DMS114 treated with DMSO at 0.1 percent for 48 hours (cell line): ENCODE data around the gene KAZN.

Experiments used
- DNase-seq: peaks from one replicate; lab custom pipeline; 2025; ENCODE audit not compliant: unreplicated experiment; lab: John Stamatoyannopoulos, UW

KAZN gene

DNA sequence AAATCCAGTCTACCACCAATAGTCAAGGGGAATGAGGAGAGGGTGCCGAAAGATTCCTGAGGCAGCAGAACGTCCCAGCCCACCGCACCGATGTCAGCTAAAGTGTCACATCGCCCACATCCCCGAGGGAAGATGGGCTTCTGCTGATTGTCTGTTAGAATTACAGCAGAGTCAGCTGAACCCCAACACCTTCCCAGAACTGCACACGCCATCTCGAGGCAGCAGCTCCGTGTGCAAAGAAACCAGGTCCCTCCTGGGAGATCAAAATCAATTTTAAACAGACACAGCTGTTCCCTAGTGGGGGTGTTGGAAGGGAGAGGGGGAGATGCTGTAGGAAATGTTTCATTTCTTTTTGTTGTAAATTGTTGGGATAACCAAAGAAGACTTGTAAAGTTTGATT, 12.8 kb upstream of the KAZN start:
- DNase-seq: no peak

DNA sequence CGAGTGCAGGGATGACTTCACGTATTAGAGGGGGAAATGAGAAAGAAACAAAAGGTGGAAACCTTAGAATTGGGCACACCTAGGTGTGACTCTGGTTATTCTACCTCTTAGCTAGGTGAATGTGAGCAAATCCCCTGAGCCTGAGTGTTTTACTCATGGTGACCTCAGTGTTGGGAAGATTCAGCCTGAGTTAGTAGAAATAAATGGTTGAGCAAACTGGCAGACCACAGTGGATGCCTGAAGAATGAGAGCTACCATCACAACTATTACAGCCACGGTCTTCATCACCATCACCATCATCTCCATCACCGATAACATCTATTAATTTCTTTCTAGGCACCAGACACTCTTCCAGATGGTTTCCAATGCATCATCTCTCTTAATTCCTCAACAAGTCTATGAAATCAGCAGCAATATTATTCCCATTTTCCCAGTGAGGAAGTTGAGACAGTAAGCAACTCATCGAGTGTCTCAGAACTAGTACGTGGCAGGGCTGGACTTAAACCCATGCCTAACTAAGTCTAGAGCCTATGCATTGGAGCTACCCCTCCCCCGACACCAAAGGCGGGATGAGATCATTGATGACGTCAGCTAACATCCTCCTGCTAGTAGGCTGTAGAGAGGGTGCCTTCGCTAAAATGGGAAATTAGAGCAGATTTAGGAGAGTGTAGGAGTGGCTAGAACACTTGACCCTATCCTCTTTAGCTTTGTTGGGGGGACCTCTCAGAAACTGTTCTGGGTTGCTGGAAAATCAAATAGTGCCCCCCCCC, 7.9 kb upstream of the KAZN start:
- DNase-seq: no peak

DNA sequence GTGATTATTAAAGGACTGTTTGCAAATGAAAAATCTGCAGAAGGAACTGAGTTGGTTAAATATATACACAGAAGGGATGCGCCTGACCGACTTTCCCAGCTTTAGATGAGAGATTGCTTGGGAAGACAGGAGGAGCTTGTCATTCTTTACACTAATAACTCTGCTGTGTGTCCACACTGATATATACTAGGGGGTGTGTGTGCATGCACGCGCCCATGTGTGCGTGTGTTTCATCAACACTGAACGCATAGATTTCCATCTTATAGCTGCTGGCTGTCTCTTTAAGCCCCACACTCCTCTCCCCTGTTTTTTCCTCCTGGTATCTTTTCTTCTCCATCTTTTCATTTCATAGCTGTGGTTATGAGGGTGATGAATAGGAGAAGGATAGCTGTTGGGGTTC, 6.9 kb upstream of the KAZN start:
- no peak for DNase-seq

DNA sequence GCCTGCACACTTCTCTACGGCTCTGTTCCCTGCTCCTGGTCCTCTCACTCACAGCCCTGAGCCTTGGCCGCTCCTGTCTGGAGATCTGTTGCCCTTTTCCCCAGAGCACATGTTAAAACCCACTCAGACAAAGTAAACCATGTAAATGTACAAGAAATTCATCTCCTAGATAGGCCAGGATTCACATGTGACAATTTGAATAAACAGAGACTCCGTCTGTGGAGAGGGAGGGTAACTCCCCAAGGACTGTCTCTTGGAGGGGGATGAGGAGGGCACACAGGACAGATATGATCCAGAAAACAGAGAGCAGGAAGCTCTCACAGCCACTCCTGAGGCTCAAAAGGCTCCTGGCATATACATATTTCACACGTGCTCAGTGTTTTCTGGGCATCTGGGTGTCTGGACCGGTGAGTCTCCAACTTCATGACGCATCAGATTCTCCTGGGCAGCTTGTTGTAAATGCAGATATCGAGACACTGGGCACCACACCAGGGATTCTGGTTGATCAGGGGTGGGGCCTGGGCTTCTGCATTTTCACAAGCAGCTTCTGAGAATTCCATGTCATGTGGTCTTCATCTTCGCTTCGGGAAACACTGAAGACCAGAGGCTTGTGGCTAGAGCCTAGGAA, 6.4 kb upstream of the KAZN start:
- DNase-seq: no peak

DNA sequence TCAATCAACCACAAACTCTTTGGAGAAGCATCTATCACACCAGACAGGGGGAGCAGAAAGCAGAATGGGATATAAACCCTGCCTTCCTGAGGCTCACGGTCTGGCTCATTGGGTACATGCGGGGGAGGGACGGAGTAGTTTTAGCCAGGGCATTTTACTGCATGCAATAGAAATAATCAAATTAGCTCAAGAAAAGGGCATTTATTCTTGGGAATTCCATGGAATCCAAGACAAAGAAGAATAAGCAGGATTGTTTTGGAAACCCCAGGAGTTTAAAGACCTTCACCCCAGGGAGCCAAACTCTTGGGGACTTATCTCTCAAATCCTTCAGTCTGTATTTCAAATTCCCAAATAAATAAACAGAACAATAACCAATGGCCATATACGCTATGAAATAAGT, 5.2 kb upstream of the KAZN start:
- no peak for DNase-seq

DNA sequence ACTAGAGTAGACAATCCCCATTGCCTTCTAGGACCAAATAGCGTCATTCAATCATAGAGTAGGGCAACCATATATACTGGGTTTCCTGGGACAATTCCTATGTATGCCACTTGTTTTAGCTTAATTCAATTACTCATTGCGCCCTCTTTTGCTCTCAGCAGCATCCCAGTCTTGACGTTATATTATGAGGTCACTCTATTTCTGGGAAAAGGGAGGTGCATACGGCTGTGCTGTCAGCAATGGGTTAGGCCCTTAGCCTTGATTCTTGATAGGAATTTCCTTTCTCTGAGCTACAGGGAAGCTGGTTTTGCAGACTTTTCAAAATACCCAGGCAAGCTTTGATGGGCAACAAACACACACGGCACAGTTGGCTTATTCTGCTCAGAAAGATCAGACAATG, 4.4 kb upstream of the KAZN start:
- no peak for DNase-seq

DNA sequence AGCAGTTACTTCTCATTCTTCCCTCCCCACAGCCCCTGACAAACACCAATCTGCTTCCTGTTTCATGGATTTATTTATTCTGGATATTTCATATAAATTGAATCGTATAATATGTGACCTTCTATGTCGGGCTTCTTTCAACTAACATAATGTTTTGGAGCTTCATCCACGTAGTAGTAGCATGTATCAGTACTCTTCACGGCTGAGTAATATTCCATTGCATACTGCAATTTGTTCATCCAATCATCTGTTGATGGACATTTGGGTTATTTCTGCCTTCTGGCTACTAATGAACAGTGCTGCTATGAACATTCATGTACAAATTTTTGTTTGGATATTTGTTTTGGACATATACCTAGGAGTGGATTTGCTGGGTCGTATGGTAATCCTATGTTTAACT, 1.9 kb upstream of the KAZN start:
- no peak for DNase-seq

DNA sequence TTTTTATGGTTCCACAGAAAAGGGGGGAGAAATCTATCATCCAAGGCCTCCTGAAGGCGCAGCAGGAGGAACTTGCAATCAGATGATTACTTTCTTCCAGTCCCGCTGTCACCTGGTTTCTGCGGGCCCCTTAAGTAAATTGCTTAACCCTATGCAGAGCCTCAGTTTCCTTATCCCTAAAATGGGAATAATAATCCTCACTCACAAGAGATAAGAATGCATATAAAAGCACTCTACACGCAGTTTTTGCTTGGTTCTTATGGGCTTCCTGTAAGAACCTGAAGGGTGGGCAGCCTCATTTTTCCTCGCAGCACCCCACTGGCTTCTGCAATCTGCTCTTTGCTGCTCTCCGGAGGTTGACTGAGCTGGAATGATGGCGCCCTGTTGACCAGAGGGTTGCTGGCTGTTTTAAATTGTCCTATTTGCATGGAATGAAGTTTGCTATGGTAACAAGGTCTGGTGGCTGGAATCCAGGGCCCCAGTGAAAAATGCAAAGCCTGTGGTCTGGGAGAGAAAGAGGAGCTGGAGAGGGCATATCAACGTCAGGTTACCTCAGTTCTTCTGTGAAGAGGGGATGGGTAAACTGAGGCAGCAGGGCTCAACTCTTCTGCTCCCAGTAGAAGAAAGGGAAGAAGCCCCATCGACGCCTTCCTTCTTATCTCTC, 1.0 kb upstream of the KAZN start:
- DNase-seq: no peak

DNA sequence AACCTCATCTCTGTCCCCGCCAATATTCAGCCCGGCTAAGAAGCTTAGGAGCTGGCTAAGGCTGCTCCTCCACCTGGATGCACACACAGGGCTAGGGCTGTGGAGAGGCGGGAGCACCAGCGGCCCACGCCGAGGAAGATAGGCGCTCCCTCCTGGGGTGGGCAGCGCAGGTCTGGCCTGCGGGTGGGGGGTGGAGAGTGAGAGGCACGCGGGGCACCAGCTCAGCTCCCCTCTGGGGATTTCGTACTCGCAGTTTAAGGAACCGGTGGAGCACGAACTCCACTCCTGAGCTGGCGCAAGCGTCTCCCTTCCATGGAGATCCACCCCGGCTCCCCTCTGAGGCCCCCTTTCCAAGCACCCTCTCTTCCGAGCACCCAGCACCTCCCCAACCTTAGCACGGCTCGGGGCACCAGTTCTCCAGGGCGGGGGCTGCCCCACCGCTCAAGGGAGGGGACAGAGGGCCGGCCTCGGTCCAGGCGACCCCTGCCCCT, 433 bp upstream of the KAZN start:
- DNase-seq: no peak

DNA sequence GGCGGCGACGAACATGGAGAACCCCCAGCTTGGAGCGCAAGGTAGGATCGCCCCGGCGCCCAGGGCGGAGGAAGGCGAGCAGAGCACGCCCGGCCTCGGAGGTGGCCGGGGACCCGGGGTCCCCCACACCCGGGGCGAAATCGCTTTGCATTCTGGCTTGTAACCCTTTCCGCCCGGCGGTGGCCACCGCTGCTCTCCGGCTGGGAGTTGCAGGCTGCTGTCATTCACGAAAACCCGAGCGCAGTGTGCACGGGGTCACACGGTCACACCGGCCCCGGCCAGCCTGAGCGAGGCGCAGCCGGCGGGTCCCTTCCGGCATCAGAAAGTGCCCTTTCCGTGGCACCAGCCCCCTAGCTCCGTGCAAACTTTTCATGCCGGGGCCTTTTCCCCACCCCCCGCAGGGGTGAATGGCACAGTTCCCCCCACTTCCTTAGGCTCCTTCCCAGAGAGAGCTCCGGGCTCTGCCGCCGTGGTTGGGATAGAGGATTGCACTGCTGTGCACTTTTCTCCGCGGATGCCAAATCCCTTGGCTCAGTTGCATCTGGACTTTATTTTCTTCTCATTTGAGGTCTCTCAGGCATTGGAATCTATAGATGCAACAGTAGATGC, 802 bp downstream of the KAZN start:
- DNase-seq: no peak

DNA sequence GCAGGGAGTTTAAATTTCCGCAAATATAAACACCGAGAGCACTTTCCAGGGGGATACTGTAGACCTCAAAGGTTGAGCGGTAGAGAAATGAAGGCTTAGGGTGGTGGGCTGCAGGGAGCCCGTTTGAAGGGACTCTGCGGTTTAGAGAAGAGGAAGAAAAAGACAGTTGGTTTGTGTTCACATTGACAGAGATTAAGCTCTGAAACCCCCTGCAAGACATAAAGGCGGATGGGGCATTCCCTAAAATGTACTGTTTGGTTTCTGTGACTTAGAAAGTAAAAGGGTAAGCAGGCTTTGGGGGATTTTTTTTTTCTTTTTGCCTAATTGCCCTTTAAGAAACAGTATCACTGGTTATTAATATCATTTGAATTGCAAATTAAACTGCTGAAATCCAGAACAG, 1.3 kb downstream of the KAZN start:
- DNase-seq: no peak

DNA sequence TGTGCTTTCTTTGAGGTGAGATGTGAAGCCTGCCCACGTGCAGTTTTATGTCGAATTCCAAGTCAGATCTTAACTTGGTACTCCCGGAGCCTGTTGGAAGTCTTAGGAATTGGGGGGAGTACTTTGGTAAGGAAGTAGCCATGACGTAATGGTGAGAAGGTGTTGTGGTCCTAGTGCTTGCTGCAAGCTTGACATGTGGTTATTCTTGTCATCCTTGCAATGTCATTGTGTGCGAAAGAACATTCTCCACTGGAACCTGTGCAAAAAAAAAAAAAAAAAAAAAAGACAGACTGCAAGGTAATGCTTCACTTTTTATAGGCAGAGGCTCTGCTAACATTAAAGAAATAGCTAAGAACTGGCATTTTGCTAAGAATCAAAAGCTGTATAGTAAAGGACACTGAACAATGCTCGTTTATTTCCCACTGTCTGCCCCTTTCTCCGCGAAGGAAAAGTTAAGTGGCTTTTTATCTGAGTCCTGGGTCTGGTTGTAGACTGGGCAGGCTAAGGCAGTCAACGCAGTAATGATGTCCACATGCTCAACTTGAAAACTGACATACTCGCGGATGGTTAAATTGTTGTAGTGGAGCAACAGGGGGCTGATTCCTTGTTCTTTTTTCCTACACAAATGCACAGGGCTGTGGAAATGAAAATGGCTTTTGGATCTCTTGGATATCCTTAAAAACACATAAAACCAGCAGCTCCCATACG, 2.1 kb downstream of the KAZN start:
- no peak for DNase-seq

DNA sequence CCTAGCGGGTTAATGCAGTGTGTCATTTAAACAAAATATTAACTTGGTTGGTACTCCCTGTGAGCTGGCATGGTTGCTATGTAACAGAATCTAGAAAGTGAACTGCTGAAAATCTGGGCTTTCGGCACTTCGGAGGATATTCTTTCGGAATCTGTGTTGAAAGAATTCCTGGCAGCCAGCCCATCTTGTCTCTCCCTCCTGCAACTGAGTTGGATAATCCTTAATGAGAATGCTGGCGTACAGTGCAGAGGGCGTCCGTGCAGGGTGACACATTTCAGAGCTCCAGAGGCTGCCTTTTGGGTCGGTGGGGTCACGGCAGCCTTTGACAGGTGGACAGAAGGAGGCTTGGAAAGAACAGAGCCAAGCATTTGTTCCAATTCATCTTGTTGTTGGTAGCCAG, 3.7 kb downstream of the KAZN start:
- no peak for DNase-seq

DNA sequence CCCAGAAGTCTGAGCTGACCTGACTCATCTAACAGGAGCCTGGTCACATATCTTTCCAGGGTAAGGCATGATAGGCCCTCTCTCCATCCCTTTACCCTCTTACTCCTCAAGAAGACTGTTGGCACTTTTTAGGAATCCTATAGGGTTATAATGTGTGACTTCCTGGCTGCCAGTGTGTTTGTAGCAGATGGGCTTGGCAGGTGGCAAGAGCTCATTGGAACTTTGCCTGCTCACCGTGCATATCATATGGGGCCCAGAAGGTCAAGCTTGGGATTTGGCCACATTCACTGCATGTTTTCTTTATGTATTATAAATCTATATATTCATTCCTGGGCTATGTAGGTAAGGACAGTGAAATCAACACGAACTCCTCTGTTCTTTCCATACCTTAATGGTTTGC, 5.2 kb downstream of the KAZN start:
- DNase-seq: no peak

DNA sequence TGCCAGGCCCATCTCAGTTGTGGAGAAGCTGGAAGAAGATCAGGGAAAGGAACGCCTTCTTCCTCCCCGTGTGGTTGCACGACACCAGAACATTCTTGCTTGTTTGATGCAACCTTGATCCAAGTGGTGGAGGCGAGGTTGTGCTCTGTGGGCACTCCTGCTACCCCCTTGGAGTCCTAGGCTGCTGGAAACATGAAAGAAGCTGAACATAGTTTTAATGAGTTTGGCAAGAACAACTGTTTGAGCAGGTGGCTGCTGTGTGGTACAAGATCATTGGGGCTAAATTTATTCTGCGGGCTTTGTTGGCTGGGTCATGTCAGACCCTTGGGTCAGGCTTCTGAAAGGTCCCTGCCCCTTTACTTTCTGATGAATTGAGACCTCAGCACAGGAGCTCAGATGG, 5.9 kb downstream of the KAZN start:
- DNase-seq: no peak

DNA sequence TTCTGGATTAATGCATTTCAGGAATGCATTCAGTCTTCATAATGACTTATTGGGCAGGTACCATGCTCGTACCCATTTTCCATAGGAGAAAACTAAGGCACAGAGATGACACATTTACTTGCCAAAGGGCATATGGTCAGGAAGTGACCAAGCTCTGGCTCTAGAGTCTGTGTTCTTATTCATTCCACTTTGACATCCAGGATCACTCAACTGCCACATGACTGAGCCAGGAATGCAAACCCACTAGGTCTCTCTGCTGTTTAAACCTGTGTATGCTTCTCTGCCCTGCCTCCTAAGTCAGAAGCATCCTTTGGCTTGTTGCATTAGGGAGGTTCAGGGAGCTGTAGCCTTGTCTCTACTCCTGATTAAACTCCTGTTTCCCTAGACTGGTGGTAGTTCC, 7.5 kb downstream of the KAZN start:
- DNase-seq: no peak

DNA sequence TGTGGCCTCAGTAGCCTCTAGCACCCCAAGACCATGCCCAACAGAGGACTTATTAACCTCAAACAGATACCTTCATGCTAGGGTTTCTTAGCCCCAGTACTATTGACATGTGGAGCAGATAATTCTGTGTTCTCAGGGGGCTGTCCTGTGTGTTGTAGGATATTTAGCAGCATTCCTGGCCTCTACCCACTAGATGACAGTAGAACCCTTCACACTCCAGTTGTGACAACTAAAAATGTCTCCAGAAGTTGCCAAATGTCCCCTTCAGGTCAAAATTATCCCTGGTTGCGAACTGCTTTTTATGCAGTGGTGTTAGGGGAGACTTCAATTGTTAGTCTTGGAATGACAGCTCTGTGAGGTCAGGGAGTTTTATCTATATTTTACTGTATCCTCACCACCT, 8.1 kb downstream of the KAZN start:
- no peak for DNase-seq

DNA sequence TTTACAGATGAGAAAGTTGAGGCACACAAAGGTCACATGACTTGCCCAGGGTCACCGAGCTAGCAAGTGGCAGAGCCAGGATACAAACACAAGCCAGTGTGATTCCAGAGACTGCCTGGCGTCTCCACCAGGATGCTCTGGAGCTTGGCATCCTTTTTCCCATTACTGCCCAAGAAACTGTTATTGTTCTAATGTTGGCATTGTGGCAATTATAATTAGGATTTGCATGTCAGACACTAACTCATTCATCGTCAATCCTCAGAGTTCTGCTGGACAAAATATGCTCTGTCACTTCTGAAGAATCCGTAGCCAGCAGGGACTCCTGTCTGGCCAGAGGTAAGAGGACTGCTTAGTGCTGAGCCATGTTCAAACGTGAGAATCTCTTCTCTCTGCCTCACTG, 8.8 kb downstream of the KAZN start:
- DNase-seq: no peak

DNA sequence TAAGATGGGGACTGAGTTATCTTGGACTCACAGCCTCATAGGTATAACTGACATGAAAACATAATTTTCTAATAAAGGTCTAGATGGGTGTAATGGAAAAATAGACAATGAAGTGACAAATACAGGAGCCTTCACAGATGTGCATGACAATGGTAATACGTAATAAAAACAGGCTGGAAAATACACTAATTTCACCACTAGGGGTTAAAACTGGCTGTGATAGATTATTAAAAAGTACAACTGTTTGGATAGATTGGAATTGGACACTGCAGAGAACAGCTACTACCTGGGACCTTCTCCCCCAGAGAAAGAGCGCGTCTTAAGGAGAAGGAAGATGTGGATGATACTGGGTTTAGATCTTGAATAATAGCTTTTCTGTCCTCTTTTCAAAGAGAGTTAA, 9.8 kb downstream of the KAZN start:
- DNase-seq: no peak

DNA sequence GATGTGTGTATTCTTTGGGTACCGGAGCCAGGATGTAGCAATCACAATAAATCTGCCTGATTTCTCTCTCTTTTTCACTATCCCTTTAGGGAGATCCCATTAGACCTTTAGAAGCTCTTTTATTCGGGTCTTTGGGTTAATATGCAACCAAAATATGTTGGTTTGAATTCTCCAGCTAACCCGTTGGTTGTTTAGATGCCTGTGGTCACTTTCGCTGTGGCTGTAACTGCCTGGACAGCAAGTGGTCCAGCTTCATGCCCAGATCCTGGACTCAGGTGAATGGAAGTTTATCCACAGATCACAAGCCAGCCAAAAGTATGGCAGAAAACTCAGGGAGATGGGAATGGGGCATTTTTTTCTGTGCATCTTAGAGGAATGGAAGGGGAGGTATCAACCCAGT, 12.3 kb downstream of the KAZN start:
- DNase-seq: no peak

DNA sequence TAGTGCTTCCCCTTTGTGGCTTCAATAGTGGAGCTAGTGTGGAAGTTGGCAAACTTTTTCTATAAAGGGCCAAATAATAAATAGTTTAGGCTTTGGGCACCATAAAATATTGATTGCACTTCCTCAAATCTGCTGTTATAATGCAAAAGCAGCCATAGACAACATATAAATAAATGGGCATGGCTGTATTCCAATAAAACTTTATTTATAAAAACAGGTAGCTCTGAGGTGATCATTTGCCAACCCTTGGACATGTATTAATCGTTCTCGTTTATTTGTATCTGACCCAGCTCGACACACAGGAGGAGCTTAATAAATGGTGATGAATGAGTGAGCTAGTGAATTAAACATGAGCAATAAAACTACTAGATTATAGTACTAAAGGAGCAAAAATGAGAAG, 13.3 kb downstream of the KAZN start:
- DNase-seq: no peak
